OCI-LY3 (cell line): Measurements from ENCODE around the gene IRF2.

Source experiments
- CTCF ChIP-seq: fragments of 200-600, 300-600 bp; sonication (generic); IDR thresholded peaks from 2 replicates; pipeline ENCODE4 v1.5.1; 2014; ENCODE audit warnings: antibody characterized with exemption, low read length, low read depth
- EZH2phosphoT487 ChIP-seq: fragments of 200-600 bp; shearing (Covaris generic); IDR thresholded peaks from 2 replicates; pipeline ENCODE4 v1.6.1; 2018; ENCODE audit warnings: antibody characterized with exemption, mixed run types, low read depth

GRCh38 chr4:184356366-184356765 is 118.0 kb downstream of the IRF2 start:
- no peak for TF ChIP-seq CTCF
- no peak for TF ChIP-seq EZH2phosphoT487
